ENCODE data around the gene LAMA3. TPM values are rescaled to one million over a fixed set of nuclear protein-coding genes. Genes with fewer than 3 reads are reported as not detected.

The LAMA3 gene
- total and polyA plus RNA-seq, 10 of the 15 experiments (the other 5 are each of a cell fraction or from before 2014, with no cell fraction given): 0.37 to 6.5 (median 5.4) TPM

GRCh38 chr18:23819001-23819400, 129.7 kb downstream of the LAMA3 start (continued):
- TF ChIP-seq USF2 (IDR thresholded peaks at IDR 0.05; ENCODE audit: borderline replicate concordance, low read depth, low read length) (no peak), BCLAF1 (IDR thresholded peaks at IDR 0.05) (no peak), ETV6 (conservative IDR thresholded peaks at IDR 0.05 in 1 of 2, IDR thresholded peaks at IDR 0.05 in 1 of 2; ENCODE audit: borderline replicate concordance in 1 of 2, low read depth in 1 of 2) (no peak), HDGF (IDR thresholded peaks at IDR 0.05) (no peak), TARDBP (IDR thresholded peaks at IDR 0.05; ENCODE audit: borderline replicate concordance) (no peak), E4F1 (IDR thresholded peaks at IDR 0.05; ENCODE audit: borderline replicate concordance, partially characterized antibody) (no peak), IKZF2 (IDR thresholded peaks at IDR 0.05) (no peak), PAX5 (IDR thresholded peaks at IDR 0.05; ENCODE audit: borderline replicate concordance, low read depth, low read length) (no peak)
- TF ChIP-seq, protein P1, sequence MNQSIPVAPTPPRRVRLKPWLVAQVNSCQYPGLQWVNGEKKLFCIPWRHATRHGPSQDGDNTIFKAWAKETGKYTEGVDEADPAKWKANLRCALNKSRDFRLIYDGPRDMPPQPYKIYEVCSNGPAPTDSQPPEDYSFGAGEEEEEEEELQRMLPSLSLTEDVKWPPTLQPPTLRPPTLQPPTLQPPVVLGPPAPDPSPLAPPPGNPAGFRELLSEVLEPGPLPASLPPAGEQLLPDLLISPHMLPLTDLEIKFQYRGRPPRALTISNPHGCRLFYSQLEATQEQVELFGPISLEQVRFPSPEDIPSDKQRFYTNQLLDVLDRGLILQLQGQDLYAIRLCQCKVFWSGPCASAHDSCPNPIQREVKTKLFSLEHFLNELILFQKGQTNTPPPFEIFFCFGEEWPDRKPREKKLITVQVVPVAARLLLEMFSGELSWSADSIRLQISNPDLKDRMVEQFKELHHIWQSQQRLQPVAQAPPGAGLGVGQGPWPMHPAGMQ (IDR thresholded peaks at IDR 0.05; ENCODE audit: borderline replicate concordance): no peak

Measured in GM12878 (cell line).